GM19238 (cell line): Measurements from ENCODE around the gene TM4SF18.

Experiments used
- DNase-seq: peaks from one replicate; pipeline ENCODE4 v3.0.0; 2011; ENCODE audit warnings: low spot score; ENCODE audit not compliant: insufficient read length

TM4SF18 gene

GRCh38 chr3:149284034-149284433 is 49.4 kb downstream of the TM4SF18 start:
- no peak for DNase-seq

DNA sequence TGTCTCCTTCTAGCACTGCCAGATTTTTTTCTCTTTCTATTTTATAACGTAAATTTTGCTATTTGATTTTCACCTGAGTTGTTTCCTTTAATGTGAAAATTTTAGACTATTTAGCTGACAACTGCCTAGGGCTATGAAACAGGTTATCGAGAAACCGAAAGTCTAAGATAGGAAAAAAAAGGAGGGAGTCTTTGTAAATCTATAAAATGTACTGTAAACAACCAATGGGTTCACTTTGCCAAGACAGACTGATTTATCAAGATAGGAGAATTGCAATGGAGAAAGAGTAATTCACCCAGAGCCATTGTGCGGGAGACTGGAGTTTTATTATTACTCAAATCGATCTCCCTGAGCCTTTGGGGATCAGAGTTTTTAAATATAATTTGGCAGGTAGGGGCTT is 50.0 kb downstream of the TM4SF18 start:
- no peak for DNase-seq

GRCh38 chr3:149282836-149283235 is 50.6 kb downstream of the TM4SF18 start:
- DNase-seq = no peak

DNA sequence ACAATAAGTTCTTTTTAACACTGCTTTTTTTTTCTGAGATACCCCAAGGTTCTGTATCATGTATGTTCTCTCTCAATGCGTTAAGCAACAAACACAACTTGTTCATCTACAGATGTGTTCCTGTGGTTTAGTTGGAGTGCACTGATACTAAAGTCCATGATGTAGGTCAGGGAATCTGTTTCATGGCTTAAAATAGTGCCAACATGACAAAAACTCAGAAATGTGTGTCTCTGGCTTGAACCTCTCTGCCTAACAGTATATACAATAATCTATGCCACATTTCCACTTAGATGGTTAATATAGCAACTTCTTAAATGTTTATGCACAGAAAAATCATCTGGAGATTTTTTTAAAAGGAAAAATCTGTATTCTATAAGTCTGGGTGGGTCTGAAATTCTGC is 51.1 kb downstream of the TM4SF18 start:
- DNase-seq = no peak

DNA sequence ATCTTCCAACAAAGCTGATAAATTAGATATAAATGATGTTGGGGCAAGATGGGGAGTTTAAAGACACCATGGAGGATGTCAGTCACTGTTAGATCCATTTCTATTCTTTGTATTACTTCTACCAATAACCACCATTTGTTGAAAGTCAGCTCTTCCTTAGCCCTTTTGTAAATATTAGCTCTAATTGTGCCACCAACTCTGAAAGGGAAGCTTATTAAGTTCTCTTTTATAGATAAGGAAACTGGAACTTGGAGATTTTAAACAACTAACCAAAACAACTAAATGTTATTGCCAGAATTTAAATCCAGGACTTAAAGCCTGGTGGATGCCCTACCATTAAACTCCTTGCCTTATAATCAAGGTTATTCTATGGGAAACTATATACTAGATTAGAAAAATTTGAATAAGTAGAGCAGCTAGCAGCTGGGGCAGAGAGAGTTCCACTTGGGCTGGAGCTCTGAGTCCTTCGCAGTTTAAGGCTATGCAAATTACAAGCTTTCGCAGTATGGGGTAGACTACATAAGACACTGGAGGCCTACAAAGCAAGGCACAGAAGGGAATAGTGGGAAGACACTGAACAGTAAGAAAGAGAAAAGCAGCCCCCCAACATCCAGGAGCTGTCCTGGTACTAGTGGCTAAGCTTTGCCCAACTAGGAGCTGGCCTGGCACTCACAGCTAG is 52.6 kb downstream of the TM4SF18 start:
- no peak for DNase-seq

GRCh38 chr3:149278911-149279310 is 54.5 kb downstream of the TM4SF18 start:
- no peak for DNase-seq

- DNase-seq = no peak
Observed at GRCh38 chr3:149277331-149277813, 56.1 kb downstream of the TM4SF18 start.

GRCh38 chr3:149276619-149277018 is 56.8 kb downstream of the TM4SF18 start:
- DNase-seq = no peak

GRCh38 chr3:149274220-149274619 is 59.2 kb downstream of the TM4SF18 start:
- DNase-seq = no peak

DNA sequence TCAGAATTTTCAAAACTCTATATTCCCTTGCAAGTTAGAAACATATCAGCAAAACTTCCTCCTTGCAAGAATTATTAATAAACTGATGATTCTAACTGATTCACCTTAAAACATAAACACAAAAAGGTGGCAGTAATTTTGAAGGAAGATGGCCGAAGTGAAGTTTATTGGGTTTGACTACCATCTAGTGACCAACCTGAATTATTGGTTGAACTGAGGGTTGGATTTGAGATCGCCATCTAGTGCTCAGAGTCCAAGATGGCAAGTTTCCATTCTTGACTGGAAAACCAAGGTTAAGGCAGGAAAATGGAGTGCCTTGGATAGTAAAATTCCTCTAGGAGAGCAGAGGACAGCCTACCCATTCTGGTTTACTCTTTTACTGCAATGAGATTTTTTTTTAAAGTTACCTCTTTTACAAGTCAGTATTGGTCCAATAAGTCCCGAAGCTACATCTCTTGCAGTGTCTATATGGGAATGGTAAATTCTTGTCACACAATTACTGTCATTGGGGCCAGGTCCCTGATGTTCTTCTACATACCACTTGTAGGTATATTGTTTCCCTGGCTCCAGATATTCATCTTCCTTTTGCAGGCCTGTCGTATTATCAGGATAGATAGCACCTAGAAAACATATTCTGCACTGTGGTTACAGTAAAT is 60.2 kb downstream of the TM4SF18 start:
- no peak for DNase-seq

- DNase-seq = no peak
Observed at GRCh38 chr3:149271669-149272068, 61.8 kb downstream of the TM4SF18 start.

DNA sequence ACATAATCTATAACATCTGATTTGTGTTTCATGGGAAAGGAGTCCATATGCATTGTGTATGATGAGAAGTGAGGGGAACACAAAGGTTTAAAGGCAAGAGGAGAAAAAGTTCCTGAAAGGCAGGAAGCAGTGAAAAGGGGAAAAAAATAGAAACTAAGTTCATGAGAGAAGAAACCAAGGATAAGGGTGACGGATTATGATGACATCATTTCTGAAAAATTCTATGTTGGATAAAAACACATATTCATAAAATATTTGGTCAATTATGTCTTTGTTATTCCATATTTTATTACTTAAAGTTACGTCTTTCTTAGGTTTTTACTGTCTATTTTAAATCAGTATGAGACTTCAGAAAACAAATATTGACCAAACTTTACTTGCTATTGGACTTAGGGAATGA is 63.3 kb downstream of the TM4SF18 start:
- DNase-seq = no peak

DNA sequence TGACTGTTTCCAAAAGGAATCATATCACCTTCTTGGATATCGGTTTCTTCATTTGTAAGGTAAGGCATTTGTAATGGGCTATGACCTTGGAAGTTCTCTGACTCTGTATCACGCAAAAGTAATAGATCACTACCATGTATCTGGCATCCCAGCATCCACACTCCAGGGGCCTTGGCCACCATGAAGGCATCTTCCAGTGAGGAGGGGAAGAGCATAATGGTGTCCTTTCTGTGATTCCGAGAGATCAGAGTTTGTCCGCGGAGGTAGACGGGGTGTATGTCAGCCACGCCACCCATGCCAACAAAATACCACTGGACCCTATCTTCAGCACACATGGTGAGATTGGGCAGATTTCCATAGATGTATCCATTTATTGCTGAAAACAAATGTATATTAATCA is 63.7 kb downstream of the TM4SF18 start:
- DNase-seq = no peak
